Small intestine (tissue), 7 donors: ENCODE results near the gene ENPP3. TPM values are rescaled to one million over a fixed set of nuclear protein-coding genes. Genes with fewer than 3 reads are reported as not detected.

Experiments used
- DNase-seq, 2 donors: peaks; one replicate each; pipeline versions ENCODE4 v3.0.0 to v3.0.0-alpha.2; 2013
- FAIRE-seq: peaks from 2 replicates; lab custom pipeline; 2012; peaks lifted over from hg19 to GRCh38; lab: Jason Lieb, UNC
- H3K27ac ChIP-seq, 3 donors: one replicate each; pipeline ENCODE4 v1.5.1; 2013; ENCODE audit warnings: low read length in 2 of 3, mild to moderate bottlenecking in 2 of 3, control low read depth in 1 of 3, inconsistent platforms in 1 of 3, low read depth in 1 of 3, moderate library complexity in 1 of 3
- H3K27me3 ChIP-seq, 3 donors: one replicate each; pipeline ENCODE4 v1.6.1; 2013; ENCODE audit warnings: low read length in 3 of 3, inconsistent platforms in 1 of 3; ENCODE audit not compliant: control insufficient read depth in 3 of 3, insufficient read depth in 3 of 3
- H3K36me3 ChIP-seq, 3 donors: one replicate each; pipeline ENCODE4 v1.6.1; 2013; ENCODE audit warnings: low read length in 3 of 3, inconsistent platforms in 1 of 3, low read depth in 1 of 3, mild to moderate bottlenecking in 1 of 3, moderate library complexity in 1 of 3; ENCODE audit not compliant: control insufficient read depth in 3 of 3, insufficient read depth in 2 of 3
- H3K4me1 ChIP-seq, 3 donors: one replicate each; pipeline ENCODE4 v1.6.1; 2013; ENCODE audit warnings: low read length in 2 of 3, inconsistent platforms in 1 of 3, low read depth in 1 of 3, mild to moderate bottlenecking in 1 of 3, moderate library complexity in 1 of 3; ENCODE audit not compliant: control insufficient read depth in 3 of 3, insufficient read depth in 2 of 3
- H3K4me3 ChIP-seq, 3 donors: one replicate each; pipeline ENCODE4 v1.5.1; 2013; ENCODE audit warnings: low read length in 3 of 3, control low read depth in 1 of 3, inconsistent platforms in 1 of 3, low read depth in 1 of 3, mild to moderate bottlenecking in 1 of 3, moderate library complexity in 1 of 3
- H3K9me3 ChIP-seq, 2 donors: one replicate each; pipeline ENCODE4 v1.6.1; 2013; ENCODE audit warnings: low read depth in 1 of 2, low read length in 1 of 2; ENCODE audit not compliant: control insufficient read depth in 2 of 2, insufficient read depth in 1 of 2
- WGBS, 3 donors: extraction: QIAGEN DNeasy Blood & Tissue Kit; methylation state at CpG; one replicate each; pipeline ENCODE4 v1.1.7; 2013; 5-methylcytosine and 5-hydroxymethylcytosine counted together
- polyA plus RNA-seq, 4 donors: library from polyadenylated mRNA; stranded (reverse) in 3 of 4; unstranded in 1 of 4; fragments of 200-250 nt in 3 of 4; fragments of 120-200 nt in 1 of 4; gene quantifications; one replicate each; pipeline versions ENCODE4 v1.2.1 to v1.2.3, GENCODE V29; 2013
- donor health status: healthy with polysubstance abuse.
- donor health status: control.
- donor health status: control.
- donor health status: Bipolar disorder and iron deficiency.
- donor health status: healthy.

Gene ENPP3
- polyA plus RNA-seq, 4 donors, result 0.57 to 53.0 (median 7.2) TPM

DNA sequence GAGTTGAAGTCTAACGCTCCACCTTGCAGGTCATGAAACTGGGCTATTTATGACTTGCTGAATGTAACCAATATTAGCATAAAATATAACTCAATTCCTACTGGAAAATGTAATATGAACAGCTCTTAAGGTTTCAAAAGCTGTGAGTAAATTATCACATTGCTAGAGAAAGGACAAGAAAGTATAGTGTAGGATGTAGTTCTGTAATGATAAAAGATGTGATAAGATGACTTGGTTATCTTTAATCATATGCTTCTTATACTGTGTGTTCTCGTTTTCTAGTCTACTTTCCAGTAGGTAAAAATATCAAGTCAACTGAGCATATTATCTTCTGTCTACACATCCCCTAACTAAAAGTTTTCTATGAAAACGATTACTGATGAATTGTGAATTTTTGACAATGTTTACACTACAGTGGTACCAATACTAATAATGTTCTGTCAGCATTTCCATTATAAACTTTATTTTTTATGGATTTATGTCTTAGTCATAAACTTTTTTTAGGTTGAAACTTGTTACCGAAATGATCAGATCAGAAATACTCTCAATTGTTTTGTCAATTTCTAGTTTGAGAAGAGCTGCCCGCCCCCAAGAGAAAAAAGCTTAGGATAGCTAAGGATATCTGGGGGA is 23.7 kb upstream of the ENPP3 start:
- FAIRE-seq, result no peak
- Histone ChIP-seq H3K4me3 (no peak overlapping the region), H3K9me3 (no peaks in the 10 kb centered on the region), H3K4me1 (no peaks in the 10 kb centered on the region), H3K36me3 (peaks cover 4 to 20% (median 15%) of the 10 kb centered on the region in 3 donors), H3K27ac (no peak overlapping the region), H3K27me3 (no peaks in the 10 kb centered on the region)
- 82 to 91% (median 86%) methylated on average over 5 of the region's 5 CpGs for WGBS, 3 donors
- no peak for DNase-seq

DNA sequence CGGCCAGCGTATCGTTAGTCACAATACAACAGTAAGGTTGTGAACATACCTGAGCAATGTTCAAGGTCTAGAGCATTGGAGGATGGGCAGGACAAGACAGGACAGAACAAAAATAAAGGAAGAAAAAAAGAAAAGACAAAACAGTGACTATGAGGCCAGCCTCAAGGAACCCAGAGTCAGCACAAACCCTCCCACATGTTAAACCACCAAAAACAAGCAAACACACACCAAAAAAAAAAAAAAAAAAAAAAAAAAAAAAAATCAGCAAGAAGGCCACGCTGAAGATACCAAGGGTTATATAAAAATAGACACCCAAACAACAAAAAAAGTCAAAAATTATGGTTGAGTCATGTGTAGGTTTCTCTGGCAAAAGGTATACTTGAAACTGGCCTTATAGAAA is 21.8 kb upstream of the ENPP3 start:
- no peak overlapping the region for H3K4me3 ChIP-seq
- no peak for FAIRE-seq
- WGBS, 3 donors, result 96 to 99% (median 96%) methylated on average over 4 of the region's 4 CpGs
- no peak for DNase-seq
- H3K27ac ChIP-seq, result no peak overlapping the region
- H3K27me3 ChIP-seq, result no peaks in the 10 kb centered on the region
- no peaks in the 10 kb centered on the region for H3K9me3 ChIP-seq
- peaks cover 4 to 21% (median 12%) of the 10 kb centered on the region in 3 donors for H3K36me3 ChIP-seq
- H3K4me1 ChIP-seq, result no peaks in the 10 kb centered on the region

DNA sequence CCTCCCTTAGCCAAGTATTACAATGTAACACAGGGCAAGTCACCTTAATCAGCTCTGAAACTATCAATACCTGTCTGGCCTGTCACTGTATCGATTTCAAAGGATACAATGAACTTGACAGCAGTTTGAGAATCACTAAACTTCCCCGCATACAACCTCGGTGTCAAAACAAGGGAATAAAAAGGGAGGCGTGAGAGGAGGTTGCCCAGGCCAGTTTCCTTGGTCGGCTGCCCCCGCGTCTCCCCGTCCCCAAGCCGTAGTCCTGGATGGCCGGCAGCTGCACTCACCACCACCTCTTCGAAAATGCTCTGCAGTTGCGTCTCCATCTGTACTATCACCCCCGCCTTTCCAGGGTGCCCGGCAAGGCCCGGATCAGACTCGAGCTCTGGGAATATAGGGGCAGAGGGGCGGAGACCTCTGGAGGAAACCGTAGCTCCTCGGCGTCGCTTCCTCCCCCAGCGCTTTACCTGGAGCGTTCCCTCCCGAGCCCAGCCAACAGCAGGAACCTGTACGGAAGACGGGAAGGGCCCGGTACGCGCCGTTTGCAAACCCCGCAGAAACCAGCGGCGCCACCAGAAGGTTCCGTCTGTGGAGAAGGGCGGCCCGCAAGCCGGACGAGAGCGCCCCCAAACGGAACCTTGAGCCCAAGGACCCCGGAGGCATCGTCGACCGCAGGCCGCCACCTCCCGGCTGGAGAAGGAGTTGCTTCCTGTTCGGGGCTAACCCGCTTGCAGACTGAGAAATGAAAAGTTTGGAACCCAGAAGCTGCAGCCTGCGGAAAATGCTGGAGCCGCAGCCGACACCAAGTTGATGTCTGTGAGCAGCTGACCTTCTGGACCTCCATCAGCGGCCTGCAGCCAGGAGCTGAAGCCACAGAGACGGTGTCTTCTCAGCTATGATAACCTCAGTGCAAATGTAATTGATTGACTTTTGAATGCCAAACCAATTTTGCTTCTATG is 9.1 kb upstream of the ENPP3 start, which contains the start of gene MED23:
Gene MED23 (minus strand): TSS at position 519 of the 959 bp plus-strand sequence. CDS start 193 bp downstream, at position 326.
- Histone ChIP-seq H3K4me3 (peak within 1 kb of the TSS; percentile 74 to 76 (median 75)), H3K36me3 (peaks cover 3 to 8% (median 4%) of the 10 kb centered on the region in 3 donors), H3K9me3 (no peaks in the 10 kb centered on the region), H3K27ac (peak within 1 kb of the TSS; percentile 74 to 86 (median 83)), H3K27me3 (no peaks in the 10 kb centered on the region), H3K4me1 (peaks cover 2 to 6% (median 3%) of the 10 kb centered on the region in 3 donors)
- DNase-seq (peak; percentile 96 to 98), FAIRE-seq (no peak)
- 0 to 1% (median 0%) methylated on average over 52 to 53 of the region's 53 CpGs for WGBS, 3 donors

DNA sequence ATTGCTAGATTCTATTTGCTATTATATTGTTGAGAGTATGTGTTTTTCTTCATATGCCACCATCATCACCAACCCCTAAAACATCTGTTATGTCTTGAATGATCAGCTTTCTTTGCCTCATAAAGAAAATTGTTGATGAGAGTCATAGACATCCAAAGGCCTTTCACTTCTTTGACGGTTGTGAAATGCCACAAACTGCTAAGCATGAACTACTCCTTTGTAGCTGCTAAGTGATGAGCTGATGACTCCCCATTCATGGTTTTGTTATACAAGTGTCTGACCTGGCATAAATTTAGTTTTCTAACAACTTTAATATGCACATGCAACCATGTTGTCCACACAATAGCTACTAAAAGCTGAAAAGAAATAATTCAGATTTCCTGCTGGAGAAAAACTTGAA is 8.4 kb upstream of the ENPP3 start:
- Histone ChIP-seq H3K4me3 (peak overlapping the region in 1 of 3 donors; percentile 76), H3K27me3 (no peaks in the 10 kb centered on the region), H3K4me1 (peaks cover 2 to 6% (median 3%) of the 10 kb centered on the region in 3 donors), H3K9me3 (no peaks in the 10 kb centered on the region), H3K36me3 (peaks cover 3 to 5% (median 4%) of the 10 kb centered on the region in 3 donors), H3K27ac (no peak overlapping the region)
- no peak for DNase-seq
- FAIRE-seq, result no peak
- 27 to 48% (median 31%) methylated on average over 1 of the region's 1 CpG for WGBS, 3 donors

- H3K36me3 ChIP-seq, result peaks cover 0 to 2% (median 0%) of the 10 kb centered on the region in 3 donors
- DNase-seq (no peak), FAIRE-seq (no peak)
- peaks cover 2 to 6% (median 3%) of the 10 kb centered on the region in 3 donors for H3K4me1 ChIP-seq
- no peaks in the 10 kb centered on the region for H3K9me3 ChIP-seq
- H3K27ac ChIP-seq, result no peak overlapping the region
- H3K27me3 ChIP-seq, result no peaks in the 10 kb centered on the region
- 17 to 67% (median 34%) methylated on average over 2 of the region's 2 CpGs for WGBS, 3 donors
- no peak overlapping the region for H3K4me3 ChIP-seq
These were observed 7.5 kb upstream of the ENPP3 start for GRCh38 chr6:131629651-131630050.

DNA sequence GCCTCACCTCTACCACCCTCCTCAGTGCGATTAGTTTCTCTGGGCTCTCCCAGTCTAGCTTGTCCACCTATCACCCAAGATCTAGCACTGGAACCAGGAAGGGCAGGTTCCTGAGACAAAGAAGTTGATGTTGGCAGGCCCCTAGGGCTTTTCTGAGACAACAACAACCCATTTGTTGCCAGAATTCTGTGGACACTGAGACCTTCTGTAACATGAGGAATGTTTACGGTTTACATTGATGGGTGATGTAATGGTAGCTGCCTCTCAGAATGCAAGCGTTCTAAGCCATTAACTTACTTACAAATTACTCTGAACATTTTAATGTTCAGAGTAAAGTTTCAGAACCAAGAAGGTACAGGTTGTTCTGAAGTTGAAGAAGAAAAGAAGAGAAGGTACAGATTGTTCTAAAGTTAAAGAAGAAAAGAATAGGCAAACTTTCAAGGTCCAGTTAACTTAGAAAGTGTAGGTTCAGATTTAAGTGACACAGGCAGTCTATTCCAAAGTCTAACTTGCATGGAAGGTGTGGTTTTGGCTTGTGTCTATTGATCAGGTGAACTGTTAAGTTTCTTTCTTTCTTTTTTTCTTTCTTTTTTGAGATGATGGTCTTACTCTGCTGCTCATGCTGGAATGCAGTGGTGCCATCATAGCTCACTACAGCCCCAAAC is 5.3 kb upstream of the ENPP3 start:
- no peaks in the 10 kb centered on the region for H3K9me3 ChIP-seq
- peaks cover 2 to 22% (median 3%) of the 10 kb centered on the region in 3 donors for H3K4me1 ChIP-seq
- H3K4me3 ChIP-seq, result no peak overlapping the region
- peak; percentile 36 to 68 for DNase-seq
- H3K36me3 ChIP-seq, result peaks cover 0 to 2% (median 0%) of the 10 kb centered on the region in 3 donors
- peak overlapping the region in 2 of 3 donors; percentile 48 to 60 for H3K27ac ChIP-seq
- no peak for FAIRE-seq
- 80 to 90% (median 83%) methylated on average over 3 of the region's 3 CpGs for WGBS, 3 donors
- no peaks in the 10 kb centered on the region for H3K27me3 ChIP-seq

DNA sequence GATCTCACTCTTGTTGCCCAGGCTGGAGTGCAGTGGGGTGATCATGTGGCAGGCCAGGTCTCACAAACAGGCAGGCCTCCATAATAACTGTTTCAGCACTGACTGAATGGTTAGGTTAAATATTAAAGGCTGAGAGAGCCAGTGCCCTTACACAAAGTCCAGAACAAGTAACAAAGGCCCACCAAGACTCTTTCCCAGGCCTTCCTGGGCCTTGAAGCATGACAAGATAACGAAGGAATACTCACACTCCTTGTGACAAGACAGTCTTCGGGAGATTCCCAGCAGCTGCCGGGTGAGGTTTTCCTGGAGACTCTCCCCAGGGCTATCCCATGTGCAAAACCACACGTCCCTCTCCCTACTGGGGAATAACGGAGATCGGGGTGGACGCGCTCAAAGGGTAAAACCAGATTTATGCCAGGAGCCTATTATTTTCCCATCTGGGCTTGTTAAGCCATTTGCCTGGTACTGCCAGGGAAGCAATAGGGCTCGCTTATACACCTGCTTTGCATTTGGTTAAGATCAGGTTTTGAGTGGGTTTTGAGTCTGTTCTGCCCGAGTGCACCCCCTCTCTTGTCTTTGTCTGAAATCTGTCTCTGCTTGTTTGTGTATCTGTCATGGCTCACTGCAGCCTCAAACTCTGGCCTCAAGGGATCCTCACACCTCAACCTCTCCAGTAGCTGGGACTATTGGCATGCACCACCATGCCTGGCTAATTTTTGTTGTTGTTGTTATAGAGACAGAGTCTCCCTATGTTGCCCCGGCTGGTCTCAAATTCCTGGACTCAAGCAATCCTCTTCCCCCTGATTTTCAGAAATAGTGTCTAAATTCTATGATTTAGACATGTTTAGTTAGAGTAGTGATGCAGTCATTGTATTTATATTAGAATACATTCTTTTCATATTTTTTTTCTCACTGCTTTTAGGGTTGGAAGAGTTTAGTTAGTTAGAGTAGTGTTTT is 1.4 kb upstream of the ENPP3 start:
- H3K36me3 ChIP-seq, result peaks cover 0 to 2% (median 0%) of the 10 kb centered on the region in 3 donors
- DNase-seq (peak in 1 of 2 donors; percentile 62), FAIRE-seq (no peak)
- H3K27ac ChIP-seq, result peak overlapping the region in 1 of 3 donors; percentile 84
- WGBS, 3 donors, result 87 to 92% (median 92%) methylated on average over 11 of the region's 11 CpGs
- H3K4me1 ChIP-seq, result peaks cover 2 to 27% (median 3%) of the 10 kb centered on the region in 3 donors
- H3K9me3 ChIP-seq, result no peaks in the 10 kb centered on the region
- no peaks in the 10 kb centered on the region for H3K27me3 ChIP-seq
- H3K4me3 ChIP-seq, result no peak overlapping the region
